NCI-H1694 (cell line): ENCODE measurements around the gene MARVELD2.
"Not testable (repeated sequence)": the region's sequence is repeated elsewhere in the genome, so short reads cannot be mapped to it uniquely, and the experiment has no call there.

ENCODE experiments used
- DNase-seq: peaks from one replicate; lab custom pipeline; 2025; lab: John Stamatoyannopoulos, UW

The MARVELD2 gene, protein sequence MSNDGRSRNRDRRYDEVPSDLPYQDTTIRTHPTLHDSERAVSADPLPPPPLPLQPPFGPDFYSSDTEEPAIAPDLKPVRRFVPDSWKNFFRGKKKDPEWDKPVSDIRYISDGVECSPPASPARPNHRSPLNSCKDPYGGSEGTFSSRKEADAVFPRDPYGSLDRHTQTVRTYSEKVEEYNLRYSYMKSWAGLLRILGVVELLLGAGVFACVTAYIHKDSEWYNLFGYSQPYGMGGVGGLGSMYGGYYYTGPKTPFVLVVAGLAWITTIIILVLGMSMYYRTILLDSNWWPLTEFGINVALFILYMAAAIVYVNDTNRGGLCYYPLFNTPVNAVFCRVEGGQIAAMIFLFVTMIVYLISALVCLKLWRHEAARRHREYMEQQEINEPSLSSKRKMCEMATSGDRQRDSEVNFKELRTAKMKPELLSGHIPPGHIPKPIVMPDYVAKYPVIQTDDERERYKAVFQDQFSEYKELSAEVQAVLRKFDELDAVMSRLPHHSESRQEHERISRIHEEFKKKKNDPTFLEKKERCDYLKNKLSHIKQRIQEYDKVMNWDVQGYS

DNA sequence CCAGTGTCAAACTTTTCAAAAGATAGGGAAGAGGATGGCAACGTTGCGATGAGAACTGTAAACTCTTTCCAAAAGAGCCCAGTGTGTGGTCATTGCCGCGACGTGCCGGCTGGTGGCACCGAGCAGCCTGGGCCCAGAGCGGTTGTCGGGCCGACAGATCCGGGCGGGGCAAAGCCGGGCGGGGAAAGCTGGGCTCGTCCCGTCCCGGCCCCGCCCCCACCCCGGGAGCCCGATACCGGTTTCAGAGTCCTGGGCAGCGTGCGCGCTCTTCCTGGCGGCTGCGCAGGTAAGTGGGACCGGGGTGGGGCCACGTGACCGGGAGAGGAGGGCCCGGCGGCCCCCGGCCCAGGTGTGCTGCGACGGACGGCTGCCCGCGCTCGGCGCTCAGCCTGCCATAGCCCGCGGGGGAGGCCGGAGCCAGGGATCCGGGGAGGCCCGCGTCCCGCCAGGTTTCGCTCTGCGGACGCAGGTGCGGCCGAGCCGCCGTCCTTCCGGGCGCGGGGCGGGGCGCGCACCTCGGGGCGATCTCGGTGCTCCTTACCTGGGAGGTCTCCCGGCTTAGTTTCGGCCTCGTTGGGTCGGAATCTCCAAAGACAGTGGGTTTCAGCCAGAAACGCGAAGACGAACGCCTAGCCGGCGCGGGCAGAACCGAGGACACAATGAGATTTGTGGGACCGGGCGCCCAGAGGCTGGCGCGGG, at the start of gene MARVELD2:
Gene MARVELD2 (plus strand): TSS at position 232 of the 699 bp plus-strand sequence. CDS start 4,270 bp downstream, outside the sequence.
- DNase-seq: no peak

DNA sequence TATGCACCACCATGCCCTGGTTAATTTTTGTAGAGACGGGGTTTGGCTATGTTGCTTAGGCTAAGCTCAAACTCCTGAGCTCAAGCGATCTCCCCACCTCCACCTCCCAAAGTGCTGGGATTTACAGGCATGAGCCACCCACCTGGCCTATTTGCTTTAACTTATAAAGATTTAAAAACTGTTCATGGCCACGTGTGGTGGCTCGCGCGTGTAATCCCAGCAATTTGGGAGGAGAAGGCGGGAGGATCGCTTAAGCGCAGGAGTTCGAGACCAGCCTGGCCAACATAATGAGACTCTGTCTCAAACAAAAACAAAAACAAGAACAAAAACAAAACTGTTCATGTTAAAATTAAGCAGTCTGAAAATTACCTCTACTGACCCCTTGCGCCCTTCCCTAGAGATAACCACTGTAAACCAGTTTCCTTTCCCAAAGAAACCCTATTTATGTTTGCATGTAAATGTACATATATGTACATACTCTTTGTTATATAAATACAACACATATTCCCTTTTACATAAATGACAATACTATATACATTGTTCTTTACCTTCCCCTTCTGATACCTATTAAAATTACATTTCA, 47.1 kb upstream of the MARVELD2 start:
- DNase-seq: no peak

DNA sequence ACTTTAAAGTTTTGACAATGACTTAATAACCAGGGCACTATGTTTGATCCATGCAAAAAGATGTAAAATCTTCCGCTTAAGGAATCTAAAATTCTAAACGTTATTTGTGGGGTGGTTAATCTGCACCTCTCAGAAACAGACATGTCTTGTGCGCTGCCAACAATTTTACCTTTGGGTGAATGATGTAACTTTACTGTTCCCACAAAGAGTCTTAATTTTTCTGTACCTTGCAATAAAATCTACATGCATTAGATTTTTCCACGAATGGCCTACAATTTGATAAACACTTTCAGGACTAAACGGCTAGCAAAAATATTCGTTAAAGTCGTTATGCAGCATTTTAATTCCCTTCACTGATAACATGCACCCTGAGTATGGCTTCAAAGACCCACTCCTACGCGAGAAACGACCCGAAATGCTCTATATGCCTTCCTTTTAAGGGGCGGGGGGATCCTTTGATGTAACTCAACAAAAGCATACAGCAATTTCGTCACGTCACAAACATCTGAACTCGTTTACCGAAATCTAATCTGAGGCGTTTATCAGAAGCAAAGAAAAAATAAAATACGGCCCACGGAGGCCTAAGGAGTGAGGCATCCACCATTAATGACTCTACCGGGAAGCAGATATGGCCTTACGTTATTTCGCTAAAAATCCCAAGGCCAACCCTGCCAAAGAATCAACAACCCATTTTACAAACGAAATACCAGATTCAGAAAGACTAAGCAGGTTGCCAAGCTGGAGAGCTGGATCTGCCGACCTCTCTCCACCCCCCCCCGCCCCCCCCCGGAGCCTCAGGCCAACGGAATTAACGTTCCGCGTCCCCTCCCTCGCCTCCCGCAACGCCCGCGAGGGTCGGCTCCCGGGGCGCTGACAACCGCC, 46.2 kb upstream of the MARVELD2 start:
- no peak for DNase-seq

DNA sequence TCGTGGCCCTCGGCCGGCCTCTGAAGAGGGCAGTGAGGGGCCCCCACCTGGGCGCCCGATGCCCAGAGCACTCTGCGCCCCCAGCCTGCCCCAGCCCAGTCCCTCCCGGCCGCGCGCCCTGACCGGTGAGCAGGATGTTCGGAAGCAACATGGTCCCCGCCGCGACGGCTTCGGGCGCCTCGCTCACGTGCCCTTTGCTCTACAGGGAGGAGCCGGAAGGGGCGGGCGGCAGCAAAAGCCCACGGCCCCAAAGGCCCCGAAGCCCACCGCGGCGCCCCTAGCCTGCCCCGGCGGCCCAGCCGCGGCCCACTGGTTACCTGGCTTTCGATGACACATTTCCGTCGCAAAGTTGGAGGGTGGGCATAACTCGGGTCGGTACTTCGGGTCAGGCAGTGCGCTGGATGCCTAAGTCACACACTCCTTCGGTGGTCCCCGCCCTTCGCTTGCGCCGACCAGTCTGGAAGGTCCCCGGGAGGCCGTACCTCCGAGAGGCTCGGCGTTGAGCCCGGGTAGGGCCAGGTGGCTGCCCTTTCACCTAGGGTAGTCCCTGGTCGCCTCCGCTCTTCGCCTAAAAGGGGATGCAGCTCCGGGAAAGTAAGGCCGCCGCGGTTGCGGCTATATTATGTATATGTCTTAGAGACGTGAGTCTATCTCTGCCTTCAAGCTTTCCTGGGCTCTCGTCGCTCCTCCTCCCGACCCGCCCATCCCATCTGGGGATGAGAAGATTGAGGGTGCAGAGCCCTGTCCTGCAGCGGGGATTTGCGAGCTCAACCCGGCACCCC, 45.4 kb upstream of the MARVELD2 start, which contains the start of the genes AK6, RAD17 and TAF9:
Gene AK6 (minus strand): TSS at position 181 of the 782 bp plus-strand sequence. CDS start 30 bp downstream, at position 151.
Gene RAD17 (plus strand): TSS at position 479 of the 782 bp plus-strand sequence. CDS start 2,391 bp downstream, outside the sequence.
Gene TAF9 (minus strand): TSS at position 181 of the 782 bp plus-strand sequence. CDS start 3,783 bp downstream, outside the sequence.
- peak; percentile 59 for DNase-seq

DNA sequence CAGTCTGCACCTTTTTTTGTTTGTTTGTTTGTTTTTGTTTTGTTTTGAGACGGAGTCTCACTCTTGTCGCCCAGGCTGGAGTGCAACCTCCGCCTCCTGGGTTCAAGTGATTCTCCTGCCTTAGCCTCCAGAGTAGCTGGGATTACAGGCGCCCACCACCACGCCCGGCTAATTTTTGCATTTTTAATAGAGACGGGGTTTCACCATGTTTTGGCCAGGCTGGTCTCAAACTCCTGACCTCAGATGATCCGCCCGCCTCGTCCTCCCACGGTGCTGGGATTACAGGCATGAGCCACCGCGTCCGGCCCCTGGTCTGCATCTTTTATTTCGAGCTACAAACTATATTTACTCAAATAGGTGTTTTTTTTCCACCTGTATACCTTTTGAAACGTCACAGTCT, 44.6 kb upstream of the MARVELD2 start:
- not testable (repeated sequence) for DNase-seq

DNA sequence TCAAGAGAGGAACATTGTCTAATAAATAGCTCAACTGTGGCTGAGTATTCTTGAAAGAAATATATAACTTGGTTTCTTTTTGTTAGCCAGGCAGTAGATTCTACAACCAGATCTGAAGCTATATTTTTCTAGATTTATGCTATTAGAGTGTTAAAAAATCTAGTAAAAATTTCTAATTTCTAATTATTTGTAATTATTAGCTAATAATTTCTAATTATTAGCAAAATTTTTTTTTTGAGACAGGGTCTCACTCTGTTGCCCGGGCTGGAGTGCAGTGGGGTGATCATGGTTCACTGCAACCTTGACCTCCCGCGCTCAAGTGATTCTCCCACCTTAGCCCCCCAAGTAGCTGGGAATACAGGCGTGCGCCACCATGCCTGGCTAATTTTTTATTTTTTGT, 42.5 kb upstream of the MARVELD2 start:
- DNase-seq: no peak

DNA sequence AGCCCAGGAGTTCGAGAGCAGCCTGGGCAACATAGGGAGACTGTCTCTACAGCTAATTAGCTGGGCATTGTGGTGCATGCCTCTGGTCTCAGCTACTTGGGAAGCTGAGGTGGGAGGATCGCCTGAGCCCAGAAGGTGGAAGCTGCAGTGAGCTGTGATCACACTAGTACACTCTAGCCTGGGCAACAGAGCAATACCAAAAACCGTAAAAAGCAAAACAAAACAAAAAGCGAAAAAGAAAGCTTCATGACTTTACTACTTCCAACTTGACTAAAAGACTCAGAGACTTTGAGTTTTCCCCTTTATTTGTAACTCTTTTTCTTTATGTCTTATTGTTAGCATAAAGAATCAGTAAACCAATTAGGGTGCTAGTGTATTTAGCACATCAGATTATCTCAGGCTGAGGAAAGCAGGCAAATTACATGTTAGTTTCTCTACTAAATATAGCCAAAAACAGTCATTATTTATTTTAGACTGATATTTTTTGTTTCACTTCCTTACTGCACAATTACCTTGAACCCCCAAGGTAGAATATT, 39.9 kb upstream of the MARVELD2 start:
- no peak for DNase-seq

DNA sequence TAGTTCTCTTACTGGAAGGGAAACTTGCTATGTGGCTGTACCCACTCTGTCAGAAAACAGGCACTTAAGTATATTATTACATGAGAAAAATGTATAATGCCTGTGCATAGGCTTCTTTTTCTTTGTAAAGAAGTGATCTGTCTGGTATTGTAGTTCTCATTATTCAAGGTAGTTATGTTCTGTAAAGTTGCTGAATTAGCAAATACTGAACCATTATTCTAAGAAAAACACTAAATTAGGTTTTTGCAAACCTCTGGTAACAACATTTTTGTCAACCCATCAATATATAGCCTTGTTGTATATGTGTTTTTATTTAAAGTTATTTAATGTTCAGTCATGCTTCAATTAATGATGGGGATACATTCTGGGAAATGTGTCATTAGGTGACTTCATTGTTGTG, 36.5 kb upstream of the MARVELD2 start:
- DNase-seq: no peak

DNA sequence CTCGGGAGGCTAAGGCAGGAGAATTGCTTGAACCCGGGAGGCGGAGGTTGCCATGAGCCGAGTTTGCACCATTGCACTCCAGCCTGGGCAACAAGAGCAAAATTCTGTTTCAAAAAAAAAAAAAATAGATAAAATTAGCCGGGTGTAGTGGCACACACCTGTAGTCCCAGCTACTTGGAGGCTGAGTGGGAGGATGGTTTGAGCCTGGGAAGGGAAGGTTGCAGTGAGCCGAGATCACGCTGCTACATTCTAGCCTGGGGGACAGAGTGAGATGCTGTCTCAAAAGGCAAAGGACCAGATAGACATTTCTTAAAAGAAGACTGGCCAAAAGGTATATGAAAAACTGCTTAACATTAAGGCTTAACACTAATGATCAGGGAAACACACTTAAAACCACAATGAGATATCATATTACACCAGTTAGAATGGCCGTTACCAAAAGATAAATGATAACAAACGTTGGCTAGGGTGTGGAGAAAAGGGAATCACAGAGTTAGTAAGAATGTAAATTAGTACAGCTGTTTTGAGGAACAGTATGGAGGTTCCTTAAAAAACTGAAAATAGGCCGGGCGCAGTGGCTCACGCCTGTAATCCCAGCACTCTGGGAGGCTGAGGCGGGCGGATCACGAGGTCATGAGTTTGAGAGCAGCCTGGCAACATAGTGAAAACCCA, 10.1 kb upstream of the MARVELD2 start:
- DNase-seq: no peak

DNA sequence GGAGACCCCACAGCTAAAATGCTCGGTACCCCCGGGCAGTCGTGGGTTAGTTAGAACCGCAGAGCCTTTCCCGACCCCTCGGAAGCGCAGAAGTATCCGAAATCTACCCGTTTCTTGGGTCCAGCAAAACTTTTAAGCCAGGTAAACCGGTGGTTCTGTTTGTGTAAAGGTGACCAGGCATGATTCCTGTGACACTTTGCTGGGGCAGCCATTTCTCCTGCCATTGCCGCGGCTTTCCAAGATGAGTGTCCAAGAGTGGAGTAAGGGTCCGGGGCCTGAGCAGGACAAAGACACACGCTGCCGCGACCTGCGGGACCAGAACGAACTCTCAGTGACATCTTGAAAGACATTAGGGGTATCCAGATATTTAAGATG, 655 bp downstream of the MARVELD2 start:
- DNase-seq: no peak

DNA sequence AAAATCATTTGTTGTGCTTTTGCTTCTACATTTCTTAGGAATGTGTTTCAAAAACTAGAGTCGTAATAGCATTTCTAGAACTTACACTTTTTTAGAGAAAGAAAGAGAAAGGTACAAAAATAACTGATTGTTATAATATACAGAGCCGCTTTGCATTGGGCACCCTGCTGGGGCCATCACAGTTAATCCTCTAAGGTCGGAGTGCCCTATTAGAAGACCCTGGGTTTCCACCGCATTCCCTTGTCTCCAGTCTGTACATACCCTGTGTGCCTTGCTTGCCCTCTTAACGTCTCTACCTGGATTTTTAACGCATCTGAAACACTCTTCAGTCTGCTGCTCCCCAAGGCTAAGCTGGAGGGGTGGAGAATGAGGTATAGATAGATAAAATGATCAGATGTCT, 1.3 kb downstream of the MARVELD2 start:
- no peak for DNase-seq

DNA sequence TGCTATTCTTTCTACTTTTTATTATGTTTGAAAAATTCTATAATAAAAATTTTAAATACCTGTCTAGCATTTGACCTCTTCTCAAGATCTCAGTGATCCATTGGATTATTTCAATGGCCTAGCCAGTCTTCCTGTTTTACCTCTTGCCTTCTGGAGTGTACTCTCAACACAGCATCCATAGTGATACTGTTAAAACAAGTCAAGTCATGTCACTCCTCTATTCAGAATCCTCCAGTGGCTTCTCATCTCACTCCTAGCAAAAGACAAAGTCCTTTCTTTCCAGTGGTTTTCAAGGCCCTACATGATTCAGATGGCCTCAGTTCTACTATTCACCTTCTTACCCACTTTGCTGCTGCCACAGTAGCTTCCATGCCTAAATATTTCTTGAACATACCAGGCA, 1.8 kb downstream of the MARVELD2 start:
- DNase-seq: no peak

DNA sequence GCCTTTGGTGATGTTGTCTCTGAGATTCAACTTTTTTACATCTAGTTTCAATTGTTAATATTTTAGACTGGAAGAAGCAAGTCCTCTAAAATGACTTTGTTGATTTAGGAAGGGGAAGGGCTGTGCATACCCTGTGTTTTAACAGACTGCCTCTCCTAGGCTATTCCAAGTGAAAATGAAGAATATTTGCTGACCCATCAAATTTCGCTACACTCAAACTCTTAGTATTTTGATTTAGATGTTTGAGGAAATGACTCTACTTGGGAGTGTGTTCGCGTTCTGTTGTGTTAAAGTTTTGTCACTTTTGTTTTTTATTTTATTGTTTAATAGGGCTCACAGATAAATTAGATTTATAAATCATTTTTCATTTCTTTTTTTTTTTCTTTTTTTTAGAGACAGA, 3.6 kb downstream of the MARVELD2 start:
- DNase-seq: no peak

DNA sequence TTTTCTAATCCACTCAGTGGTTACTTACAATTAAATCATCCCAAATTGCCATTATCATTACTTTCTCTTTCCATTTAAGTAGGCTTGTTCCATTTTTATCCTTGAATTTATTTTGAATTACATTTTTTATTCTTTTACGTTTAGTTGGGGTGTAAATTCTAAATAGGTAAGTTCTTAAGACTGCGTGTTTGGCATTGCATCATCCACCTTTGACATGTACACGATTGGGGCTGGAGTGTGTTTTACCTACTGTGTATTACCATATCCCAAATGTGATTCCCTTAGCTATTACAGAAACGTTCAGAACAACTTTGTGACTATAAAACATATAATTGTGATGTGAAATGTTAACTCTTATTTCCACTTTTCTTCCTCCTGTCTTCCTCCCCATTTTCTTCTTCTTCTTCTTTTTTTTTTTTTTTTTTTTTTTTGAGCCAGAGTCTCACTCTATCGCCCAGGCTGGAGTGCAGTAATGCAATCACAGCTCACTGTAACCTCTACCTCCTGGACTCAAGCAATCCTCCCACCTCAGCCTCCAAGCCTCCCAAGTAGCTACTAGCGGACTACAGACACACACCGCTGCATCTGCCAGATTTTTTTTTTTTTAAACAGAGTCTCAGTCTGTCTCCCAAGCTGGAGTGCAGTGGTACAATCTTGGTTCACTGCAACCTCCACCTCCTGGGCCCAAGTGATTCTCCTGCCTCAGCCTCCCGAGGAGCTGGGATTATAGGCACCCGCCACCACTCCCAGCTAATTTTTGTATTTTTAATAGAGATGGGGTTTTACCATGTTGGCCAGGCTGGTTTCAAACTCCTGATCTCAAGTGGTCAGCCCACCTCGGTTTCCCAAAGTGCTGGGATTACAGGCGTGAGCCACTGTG, 16.7 kb downstream of the MARVELD2 start:
- no peak for DNase-seq

DNA sequence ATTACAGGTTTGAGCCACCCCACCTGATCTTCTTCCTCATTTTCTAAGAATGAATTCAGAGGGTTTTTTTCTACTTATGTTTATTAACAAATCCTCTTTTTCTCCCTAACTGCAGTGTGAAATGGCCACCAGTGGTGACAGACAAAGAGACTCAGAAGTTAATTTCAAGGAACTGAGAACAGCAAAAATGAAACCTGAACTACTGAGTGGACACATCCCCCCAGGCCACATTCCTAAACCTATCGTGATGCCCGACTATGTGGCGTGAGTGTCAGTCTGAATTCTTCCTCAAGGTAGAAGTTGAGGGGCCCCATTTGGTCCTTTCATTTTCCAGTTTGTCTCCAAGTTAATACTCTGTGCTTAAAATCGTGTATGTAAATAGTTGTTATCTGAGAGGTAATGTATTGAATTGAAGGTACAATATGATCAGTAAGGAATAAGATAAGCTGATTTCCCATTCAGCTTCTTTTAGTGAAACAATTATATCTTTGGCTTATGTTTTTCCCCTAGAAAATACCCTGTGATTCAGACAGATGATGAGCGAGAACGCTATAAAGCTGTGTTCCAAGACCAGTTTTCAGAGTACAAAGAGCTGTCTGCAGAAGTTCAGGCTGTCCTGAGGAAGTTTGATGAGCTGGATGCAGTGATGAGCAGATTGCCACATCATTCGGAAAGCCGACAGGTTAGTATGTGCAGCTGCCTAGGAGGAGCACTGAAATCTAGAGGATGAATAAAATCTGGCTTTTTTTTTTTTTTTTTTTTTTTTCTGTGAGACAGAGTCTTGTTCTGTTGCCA, 17.7 kb downstream of the MARVELD2 start:
- DNase-seq: no peak

DNA sequence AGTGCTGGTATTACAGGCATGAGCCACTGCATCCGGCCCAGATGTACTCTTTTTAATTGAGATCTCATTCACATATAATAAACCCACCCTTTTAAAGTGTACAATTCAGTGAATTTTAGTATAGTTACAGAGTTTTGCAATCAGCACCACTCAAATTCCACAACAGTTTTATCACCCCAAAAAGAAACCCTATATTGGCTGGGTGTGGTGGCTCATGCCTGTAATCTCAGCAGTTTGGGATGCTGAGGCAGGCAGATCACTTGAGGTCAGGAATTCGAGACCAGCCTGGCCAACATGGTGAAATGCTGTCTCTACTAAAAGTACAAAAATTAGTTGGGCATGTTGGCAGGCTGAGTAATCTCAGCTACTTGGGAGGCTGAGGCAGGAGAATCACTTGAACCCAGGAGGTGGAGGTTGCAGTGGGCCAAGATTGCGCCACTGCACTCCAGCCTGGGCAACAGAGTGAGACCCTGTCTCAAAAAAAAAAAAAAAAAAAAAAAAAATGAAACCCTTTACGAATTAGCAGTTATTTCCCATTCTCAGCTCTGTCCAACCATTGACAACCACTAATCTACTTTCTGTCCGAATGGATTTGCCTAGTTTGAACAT, 20.5 kb downstream of the MARVELD2 start:
- DNase-seq: not testable (repeated sequence)

DNA sequence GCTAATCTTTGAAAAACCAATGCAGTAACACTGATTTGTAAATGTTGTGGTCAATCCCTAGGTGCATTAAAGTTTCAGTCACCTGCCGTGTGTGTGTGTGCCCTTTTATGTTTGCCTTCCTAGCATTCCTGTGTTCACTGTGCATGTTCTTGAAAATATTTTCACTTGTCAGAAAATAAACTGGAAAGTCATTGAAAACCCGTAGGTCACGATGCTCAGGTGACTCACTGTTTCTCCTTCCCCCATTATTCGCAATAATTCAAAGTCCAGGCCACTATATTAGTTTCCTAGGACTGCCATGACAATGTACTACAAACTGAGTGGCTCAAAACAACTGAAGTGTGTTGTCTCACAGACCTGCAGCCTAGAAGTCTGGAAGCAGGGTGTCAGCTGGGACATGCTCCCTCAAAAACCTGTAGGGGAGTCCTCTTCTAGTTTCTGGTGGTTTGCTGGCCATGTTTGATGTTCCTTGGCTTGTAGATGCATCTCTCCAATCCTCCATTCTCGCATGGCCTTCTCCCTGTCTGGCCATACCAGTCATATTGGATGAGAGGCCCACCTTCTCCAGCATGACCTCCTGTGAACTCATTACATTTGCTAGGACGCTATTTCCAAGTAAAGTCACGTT, 29.3 kb downstream of the MARVELD2 start:
- DNase-seq: no peak
